GM19452 (cell line): ENCODE measurements around the gene VCAM1.
"Not testable (repeated sequence)": the region's sequence is repeated elsewhere in the genome, so short reads cannot be mapped to it uniquely, and the experiment has no call there.

Source experiments
- ATAC-seq: cut with Tn5 transposase; IDR thresholded peaks from one replicate; pipeline ENCODE4 v1.9.1; 2021; ENCODE audit not compliant: unreplicated experiment

VCAM1 gene, protein sequence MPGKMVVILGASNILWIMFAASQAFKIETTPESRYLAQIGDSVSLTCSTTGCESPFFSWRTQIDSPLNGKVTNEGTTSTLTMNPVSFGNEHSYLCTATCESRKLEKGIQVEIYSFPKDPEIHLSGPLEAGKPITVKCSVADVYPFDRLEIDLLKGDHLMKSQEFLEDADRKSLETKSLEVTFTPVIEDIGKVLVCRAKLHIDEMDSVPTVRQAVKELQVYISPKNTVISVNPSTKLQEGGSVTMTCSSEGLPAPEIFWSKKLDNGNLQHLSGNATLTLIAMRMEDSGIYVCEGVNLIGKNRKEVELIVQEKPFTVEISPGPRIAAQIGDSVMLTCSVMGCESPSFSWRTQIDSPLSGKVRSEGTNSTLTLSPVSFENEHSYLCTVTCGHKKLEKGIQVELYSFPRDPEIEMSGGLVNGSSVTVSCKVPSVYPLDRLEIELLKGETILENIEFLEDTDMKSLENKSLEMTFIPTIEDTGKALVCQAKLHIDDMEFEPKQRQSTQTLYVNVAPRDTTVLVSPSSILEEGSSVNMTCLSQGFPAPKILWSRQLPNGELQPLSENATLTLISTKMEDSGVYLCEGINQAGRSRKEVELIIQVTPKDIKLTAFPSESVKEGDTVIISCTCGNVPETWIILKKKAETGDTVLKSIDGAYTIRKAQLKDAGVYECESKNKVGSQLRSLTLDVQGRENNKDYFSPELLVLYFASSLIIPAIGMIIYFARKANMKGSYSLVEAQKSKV

DNA sequence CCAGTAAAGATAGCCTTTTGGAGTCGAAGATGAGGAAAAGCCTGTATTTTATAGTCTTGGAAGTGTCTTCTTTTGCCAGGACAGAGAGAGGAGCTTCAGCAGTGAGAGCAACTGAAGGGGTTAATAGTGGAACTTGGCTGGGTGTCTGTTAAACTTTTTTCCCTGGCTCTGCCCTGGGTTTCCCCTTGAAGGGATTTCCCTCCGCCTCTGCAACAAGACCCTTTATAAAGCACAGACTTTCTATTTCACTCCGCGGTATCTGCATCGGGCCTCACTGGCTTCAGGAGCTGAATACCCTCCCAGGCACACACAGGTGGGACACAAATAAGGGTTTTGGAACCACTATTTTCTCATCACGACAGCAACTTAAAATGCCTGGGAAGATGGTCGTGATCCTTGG lies at the start of gene VCAM1:
Gene VCAM1, plus strand, starts transcription at position 253 of the 400 bp plus-strand sequence. Its CDS starts 119 bp downstream, at position 372.
- ATAC-seq: no peak

DNA sequence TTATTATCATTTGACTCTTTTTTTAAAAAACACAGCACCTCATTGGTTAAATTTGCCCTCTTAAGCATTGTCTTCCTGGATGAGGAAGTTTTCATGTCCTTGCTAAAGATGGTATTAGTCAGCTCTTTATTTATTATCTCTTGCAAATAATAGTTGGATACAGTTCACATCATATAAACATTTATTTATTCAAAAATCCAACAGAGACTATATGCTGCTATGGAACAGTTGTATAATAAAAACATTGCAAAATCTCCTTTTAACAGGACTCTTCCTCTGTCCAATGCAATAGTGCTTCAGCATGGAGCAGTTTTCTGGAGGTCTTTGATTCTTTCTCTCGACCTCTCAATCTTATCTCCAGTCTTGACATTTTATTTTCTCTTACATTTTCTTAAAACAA lies 49.5 kb upstream of the VCAM1 start:
- no peak for ATAC-seq

DNA sequence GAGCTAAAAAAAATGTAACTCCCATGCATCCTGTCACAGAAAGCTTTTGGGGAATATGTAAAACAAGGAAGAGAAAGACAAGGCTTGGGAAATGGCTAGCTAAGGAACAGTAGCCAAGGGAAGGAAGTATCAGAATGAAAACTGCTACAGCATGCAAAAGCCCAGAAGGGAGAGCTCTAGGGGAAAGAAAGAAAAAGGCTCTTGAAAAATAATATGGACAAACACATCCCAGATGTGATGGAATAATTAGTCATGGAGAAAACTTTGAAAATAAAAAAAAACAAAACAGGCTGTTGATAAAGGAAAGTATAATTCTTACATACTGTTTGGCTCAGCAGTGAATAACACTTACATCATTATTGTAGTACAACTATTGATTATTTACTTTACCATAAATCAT lies 47.9 kb upstream of the VCAM1 start:
- no peak for ATAC-seq

DNA sequence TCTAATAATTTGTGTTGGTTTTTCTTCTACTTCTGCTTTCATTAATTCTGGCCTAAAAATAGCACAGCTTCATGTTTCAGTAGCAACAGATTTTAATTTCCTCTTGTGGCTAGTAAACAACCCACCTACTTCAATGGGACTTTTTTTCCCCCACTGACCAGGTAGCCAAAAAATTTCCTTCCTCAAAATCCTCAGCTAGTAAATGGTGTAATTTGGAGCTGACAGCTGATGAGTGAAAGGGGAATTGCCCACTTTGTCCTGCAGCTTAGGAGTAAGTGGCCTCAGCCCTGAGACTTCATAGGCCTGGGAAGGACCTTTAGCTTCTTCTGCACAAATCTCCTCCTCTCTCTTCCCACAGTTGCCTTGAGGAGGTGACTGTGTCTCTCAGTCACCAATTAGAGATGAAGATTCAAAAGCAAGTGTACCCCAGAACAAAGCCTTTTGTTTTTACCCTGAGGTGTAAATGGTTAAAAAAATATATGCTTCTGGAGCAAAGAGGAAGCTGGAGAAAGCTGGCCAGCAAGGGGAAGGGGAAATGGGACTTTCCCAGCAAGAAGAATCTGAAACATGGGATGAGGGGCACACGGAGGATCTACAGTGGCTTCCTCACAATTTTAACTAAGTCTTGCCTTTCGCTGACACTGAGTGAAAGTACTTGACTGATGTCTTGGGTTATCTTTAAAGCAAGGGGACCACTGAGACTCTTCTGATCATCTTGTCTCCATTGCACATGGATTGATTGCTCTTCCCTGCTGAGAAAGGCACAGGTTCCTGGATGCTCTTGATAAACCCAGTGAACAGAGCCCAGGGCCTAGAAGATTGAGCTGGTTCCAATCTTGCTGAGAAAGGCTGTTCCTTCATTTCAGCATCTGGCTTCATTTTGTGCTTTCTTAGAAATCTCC lies 35.8 kb upstream of the VCAM1 start:
- ATAC-seq: no peak

DNA sequence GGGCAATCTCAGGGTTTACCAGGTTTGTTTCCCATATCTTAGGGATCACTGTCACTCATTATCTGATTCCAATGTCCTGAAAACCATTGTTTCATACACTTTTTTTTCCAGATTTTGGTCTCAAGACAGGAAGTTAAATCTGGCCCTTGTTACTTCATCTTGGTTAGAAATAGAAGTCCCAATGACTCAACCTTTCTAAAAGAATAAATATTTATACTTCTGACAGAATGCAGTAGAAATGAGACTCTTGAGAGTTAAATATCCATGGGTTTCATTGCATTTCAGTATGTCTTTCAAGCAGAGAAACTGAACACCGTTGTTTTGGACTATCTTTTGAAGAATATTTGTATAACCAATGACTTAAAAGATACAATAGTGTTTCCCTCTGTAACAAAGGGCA lies 19.8 kb upstream of the VCAM1 start:
- ATAC-seq: no peak

DNA sequence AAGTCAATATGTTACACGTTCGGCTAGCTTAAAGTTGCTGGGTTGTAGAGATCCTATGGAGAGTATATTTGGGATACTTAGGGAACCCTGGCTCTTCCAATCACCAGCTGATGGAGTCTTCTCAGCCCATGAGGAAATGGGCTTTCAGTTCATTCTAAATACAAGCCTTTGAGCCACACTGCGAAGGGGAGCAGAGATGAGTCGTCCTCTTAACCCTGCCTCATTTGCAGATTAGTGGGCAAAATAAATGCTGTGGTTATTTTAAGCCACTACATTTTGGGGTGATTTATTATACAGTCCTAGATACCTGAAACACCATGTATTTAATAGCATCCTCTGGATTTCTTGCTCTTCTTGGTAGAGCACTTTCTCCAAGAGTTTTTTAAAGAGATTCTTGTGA lies 19.0 kb upstream of the VCAM1 start:
- no peak for ATAC-seq

DNA sequence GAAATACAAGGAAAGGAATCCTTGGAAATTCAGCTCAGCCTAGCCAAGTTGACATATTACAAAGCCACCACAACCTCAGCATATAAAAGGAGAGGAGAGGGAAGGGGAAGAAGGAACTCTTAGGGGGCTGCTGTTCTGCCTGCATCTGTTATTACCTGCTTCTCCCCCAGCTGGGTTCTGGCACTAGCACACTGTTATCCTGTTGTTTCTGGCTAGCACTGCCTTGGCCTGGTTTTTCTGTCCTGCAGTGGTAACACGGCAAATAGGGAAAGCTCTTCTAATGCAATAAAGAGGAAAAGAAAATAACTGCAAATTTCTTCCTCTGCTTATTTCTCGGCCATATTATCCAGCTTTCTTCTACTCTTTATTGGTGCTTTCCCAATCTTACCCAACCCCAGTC lies 16.5 kb upstream of the VCAM1 start:
- ATAC-seq: no peak

DNA sequence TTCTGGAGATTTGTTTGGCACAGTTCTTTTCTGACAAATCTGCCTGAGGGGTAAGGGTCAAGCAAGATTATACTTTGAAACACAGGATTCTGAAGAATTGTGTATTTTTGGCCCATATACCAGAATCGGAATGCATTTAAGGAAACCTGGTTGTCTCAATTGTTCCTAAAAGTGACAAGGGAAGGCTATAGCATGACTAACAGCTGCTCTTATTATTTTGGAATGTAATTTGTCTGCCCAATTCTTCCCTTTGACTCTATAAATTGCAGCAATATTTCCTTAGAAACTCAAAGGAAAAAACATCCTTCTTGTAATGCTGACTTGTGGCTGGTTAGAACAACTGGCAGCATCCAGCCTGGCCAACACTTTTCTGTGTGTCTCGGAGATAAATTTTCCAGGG lies 15.8 kb upstream of the VCAM1 start:
- ATAC-seq: no peak

DNA sequence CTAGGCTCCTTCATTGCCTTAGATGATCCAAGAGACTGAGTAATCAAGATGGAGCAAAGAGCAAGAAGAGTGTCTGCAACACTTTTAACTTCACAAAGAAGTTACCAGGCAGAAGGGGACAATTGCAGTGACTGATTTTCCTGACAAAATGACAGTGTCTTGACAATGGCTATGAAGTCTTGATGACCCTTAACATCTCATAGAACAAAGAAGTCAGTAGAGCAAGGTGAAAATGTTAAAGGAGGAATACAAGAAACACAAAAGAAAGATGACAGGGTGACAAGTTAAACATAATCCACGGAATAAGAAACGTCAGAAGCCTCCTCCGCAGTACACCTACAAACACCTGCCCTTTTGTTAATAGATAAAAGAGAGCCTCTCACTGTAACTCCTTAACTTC lies 15.1 kb upstream of the VCAM1 start:
- ATAC-seq: no peak

DNA sequence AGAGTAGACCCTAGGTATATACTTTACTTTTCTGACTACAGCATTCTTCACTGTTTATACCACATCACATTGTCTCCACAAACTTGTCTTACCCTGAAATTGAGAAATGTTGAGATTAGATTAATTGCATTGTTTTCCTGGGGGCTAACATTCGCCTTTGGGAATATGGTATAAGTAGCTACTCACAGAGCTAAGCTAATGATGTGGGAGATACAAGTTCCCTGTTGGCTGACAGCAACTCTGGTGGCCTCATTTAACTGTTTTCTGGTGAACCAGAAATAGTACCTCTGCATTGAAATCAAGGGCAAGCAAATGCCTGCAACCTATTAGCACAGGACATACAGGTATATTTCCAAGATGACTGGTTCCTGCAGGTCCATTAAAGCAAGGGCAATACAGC lies 13.2 kb upstream of the VCAM1 start:
- no peak for ATAC-seq

DNA sequence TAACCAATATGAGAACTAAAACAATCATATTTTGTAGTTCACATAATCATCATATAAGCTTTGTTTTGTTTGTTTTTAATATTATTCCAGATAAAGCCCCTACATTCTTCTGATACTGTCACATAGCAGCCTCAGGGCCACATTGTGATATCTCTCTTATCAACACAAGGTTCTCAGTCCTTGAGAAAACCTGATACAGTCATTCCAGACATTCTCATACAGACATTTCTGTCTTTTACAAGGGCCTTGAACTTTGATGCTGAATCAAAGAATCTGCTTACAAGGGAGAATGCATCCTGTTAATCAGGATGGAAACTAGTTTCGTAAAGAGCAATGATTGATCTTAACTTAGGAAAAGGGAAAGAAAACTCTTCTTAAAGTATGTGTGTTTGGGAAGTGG lies 12.7 kb upstream of the VCAM1 start:
- no peak for ATAC-seq

DNA sequence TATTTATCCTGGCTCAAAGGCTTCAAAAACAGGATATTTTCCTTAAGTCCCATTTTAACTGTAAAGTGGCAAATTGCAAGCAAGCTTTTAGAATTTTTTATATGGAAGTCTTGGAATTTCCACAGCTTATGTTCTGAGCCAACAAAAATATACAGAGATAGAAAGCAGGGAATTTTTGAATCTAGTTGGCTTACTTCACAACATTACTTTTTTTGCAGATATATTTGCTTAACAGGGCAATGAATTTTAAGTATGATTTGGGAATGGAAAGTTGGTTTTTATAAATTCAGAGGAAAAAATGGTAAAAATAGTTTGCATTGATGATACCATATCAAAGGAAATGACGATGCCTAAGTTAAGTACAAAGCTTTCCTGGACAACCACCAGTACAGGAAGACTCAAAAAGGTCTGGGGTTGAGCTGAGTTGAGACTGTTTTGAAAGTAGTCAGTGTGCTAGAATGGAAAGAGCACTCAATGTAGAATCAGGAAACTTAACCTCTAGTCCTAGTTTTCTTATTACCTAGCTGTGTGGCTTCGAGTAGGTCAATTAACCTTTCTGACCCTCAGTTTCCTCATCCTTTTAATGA lies 11.0 kb upstream of the VCAM1 start:
- ATAC-seq: no peak

DNA sequence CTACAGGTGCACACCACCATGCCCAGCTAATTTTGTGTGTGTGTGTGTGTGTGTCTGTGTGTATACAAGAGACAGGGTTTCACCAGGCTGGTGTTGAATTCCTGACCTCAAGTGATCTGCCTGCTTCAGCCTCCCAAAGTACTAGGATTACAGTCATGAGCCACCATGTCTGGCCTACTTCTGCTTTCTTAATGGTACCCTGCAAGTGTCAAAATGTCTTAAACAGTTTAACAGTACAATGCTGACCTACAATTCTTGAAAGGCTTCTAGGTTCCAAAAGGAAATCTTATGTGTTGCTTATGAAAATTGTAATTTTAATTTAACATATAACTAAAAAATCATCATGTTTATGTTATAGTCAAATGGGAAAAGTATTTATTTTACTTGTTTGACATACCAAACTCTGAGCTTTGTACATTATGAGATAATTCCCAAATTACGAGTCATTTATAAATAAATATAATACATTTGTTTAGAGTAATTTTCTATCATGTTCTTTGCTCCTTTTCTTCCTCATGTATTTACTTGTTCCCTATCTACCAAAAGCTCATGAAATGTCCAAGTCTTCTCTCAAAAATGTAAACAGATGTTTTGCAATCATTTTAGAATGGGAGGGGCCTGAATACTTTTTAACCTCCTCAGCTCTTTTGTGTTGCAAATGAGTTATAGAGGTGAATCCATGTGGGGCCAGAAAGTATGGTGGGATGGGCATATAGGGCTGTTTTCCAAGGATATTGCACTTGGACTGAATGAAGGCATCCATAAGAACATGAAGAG lies 8.4 kb upstream of the VCAM1 start:
- no peak for ATAC-seq

DNA sequence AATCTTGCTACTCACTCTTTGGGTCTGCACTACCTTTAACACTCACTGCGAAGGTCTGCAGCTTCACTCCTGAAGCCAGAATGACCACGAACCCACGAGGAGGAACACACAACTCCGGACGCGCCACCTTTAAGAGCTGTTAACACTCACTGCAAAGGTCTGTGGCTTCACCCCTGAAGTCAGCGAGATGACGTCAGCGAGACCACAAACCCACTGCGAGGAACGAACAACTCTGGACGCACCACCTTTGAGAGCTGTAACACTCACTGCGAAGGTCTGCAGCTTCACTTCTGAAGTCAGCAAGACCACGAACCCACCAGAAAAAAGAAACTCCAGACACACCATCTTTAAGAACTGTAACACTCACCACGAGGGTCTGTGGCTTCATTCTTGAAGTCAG lies 6.5 kb upstream of the VCAM1 start:
- ATAC-seq: not testable (repeated sequence)

DNA sequence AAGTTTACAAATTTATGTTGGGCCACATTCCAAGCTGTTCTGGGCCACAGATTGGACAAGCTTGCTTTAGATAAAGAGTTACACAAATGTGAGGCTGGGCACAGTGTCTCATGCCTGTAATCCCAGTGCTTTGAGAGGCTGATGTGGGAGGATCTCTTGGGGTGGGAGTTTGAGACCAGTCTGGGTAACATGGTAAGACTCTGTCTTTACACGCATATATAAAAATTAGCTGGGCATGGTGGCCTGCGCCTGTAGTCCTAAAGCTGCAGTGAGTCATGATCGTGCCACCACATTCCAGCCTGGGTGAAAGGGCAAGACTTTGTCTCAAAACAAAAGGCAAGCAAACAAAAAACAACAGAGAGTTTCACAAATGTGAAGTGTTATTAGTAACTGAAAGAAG lies 5.9 kb upstream of the VCAM1 start:
- ATAC-seq: no peak

DNA sequence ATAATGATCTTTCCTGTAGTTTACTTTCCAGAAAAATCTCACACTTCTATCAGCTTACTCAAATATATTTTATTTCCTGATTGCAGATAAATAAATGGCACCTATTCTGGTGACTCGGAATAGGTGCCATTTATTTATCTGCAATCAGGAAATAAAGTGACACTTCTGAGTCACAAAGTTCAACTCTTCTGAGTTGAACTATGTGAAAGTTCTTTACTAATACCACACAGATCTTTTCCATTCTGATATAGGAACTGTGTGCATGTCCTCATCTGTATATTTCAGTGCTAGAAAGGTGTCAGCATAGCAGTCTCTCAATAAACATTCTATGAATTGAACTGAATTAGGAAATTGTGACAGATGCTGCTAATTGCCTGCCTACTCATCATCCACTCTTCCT lies 4.9 kb upstream of the VCAM1 start:
- no peak for ATAC-seq

DNA sequence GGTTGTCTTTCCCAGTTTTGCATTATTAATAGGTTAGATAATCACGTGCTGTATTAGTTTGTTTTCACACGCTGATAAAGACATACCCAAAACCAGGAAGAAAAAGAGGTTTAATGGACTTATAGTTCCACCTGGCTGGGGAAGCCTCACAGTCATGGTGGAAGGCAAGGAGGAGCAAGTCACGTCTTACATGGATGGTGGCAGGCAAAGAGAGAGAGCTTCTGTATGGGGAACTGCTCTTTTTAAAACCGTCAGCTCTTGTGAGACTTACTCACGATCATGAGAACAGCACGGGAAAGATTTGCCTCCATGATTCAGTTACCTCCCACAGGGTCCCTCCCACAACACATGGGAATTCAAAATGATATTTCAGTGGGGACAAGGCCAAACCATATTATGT lies 2.3 kb upstream of the VCAM1 start:
- ATAC-seq: no peak

DNA sequence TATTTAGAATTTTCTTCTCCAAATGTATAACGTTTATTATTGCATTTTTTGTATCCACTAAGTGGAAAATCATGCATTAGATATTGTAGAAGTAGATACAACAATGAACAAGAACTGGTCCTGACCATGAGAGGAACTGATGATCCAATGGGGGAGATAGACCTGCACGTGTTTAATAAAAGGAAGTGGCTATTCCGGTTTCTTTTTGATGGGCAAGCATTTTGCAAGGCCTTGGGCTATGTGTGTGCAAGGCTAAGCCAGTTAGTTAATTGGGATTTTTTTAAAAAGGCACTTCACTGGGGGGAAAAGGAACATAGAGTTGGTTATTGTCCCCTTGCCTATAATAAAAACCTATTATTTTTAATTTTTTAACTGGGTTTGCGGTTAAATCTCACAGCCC lies 961 bp upstream of the VCAM1 start:
- ATAC-seq: no peak

DNA sequence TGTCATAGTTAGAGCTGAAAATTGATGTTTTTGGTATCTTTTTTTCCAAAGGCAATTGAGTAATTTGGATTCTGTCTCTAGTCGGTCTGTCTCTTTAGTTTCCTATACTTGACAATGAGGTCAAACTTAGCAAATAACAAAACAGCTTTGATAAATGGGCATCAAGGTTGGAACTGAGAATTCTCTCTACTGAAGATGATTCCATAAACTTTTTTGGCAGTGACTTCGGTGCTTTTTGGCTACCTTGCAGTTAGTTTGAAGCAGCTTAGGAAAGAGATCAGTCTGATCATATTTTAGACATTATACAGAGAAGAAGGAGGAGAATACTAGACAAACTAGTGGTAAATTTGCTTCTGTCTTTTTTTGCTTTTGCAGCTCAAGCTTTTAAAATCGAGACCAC lies 559 bp downstream of the VCAM1 start:
- ATAC-seq: no peak

DNA sequence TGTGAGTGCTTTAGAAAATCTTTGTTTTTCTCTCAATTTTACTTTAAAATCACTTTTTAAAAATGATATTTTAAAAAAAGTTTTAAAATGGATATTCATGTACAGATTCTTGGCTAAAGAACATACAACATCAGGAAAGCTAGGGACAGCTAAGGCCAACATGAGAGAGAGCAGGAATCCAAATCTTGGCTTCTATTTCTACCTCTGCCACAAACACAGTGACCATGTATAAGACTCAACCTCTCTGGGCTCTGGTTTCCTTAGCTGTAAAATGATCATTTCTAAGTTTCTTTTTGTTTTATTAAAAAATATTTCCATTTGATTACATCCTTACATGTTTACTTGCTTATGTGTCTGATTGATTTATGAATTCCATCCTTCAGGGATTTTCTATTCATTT lies 1.2 kb downstream of the VCAM1 start:
- ATAC-seq: no peak
